Stimulated activated CD8-positive, alpha-beta memory T cell treated with anti-CD3 and anti-CD28 coated beads, Interleukin-7, amount 100 ng/mL, for 4 hours (primary cell): ENCODE data around the gene OGA.

Experiments
- DNase-seq, 2 donors: peaks; one replicate each; pipeline ENCODE4 v3.0.0-alpha.2; 2020; ENCODE audit warnings: low read depth in 2 of 2

Gene OGA

GRCh38 chr10:101775273-101776160 is 42.7 kb downstream of the OGA start, which contains the start of gene FGF8:
TSS of gene FGF8 (minus strand) at chr10:101776114. CDS start at chr10:101775900, 214 bp downstream.
- no peak for DNase-seq

GRCh38 chr10:101774589-101775272 is 43.5 kb downstream of the OGA start:
- DNase-seq = no peak

- no peak for DNase-seq
Measured at GRCh38 chr10:101773923-101774588, 44.2 kb downstream of the OGA start.

- DNase-seq = no peak
Measured at GRCh38 chr10:101772895-101773761, 45.1 kb downstream of the OGA start.

- no peak for DNase-seq
Measured at GRCh38 chr10:101772017-101772894, 46.0 kb downstream of the OGA start.

GRCh38 chr10:101771380-101771779 is 46.9 kb downstream of the OGA start:
- no peak for DNase-seq

- DNase-seq = no peak
Measured at GRCh38 chr10:101770331-101771215, 47.7 kb downstream of the OGA start.

GRCh38 chr10:101769541-101770180 is 48.6 kb downstream of the OGA start:
- no peak for DNase-seq

- no peak for DNase-seq
Measured at GRCh38 chr10:101768791-101769170, 49.5 kb downstream of the OGA start.

- DNase-seq = no peak
Measured at GRCh38 chr10:101767966-101768790, 50.1 kb downstream of the OGA start.

- DNase-seq = no peak
Measured at GRCh38 chr10:101767600-101767945, 50.7 kb downstream of the OGA start.

- DNase-seq = no peak
Measured at GRCh38 chr10:101766753-101767599, 51.3 kb downstream of the OGA start.

GRCh38 chr10:101766306-101766705 is 51.9 kb downstream of the OGA start:
- no peak for DNase-seq

- DNase-seq = no peak
Measured at GRCh38 chr10:101763141-101763846, 55.0 kb downstream of the OGA start.

- no peak for DNase-seq
Measured at GRCh38 chr10:101762736-101763135, 55.5 kb downstream of the OGA start.

GRCh38 chr10:101761226-101761625 is 57.0 kb downstream of the OGA start:
- no peak for DNase-seq

GRCh38 chr10:101760510-101760909 is 57.7 kb downstream of the OGA start:
- DNase-seq = no peak
